H9 (cell line): ENCODE results near the gene ADAM17. TPM values are rescaled to one million over a fixed set of nuclear protein-coding genes. Genes with fewer than 3 reads are reported as not detected.
"Not testable (repeated sequence)": the region's sequence is repeated elsewhere in the genome, so short reads cannot be mapped to it uniquely, and the experiment has no call there.

Source experiments
- DNase-seq: peaks from one replicate; pipeline ENCODE4 v3.0.0-alpha.2; 2017
- H2AFZ ChIP-seq: one replicate; pipeline ENCODE4 v1.6.1; 2013; ENCODE audit warnings: mild to moderate bottlenecking, low read length, control low read depth, moderate library complexity
- H2AK5ac ChIP-seq: 2 replicates; pipeline ENCODE4 v1.6.1; 2013; ENCODE audit warnings: low read length, control low read depth, mixed read lengths; ENCODE audit not compliant: insufficient read length
- H2BK120ac ChIP-seq: one replicate; pipeline ENCODE4 v1.6.1; 2013; ENCODE audit warnings: low read depth, mild to moderate bottlenecking, low read length, control low read depth, inconsistent platforms; ENCODE audit not compliant: poor library complexity, severe bottlenecking
- H2BK12ac ChIP-seq: 2 replicates; pipeline ENCODE4 v1.6.1; 2013; ENCODE audit warnings: low read length, control low read depth, mixed read lengths, low read depth; ENCODE audit not compliant: insufficient read length
- H2BK15ac ChIP-seq: 2 replicates; pipeline ENCODE4 v1.6.1; 2013; ENCODE audit warnings: low read depth, low read length, control low read depth
- H2BK20ac ChIP-seq: one replicate; pipeline ENCODE4 v1.6.1; 2013; ENCODE audit warnings: low read depth, mild to moderate bottlenecking, low read length, control low read depth, inconsistent platforms; ENCODE audit not compliant: poor library complexity, severe bottlenecking
- H2BK5ac ChIP-seq: 2 replicates; pipeline ENCODE4 v1.6.1; 2013; ENCODE audit warnings: low read length, control low read depth, mixed read lengths; ENCODE audit not compliant: insufficient read length
- H3K14ac ChIP-seq: 2 replicates; pipeline ENCODE4 v1.6.1; 2013; ENCODE audit warnings: low read length, control low read depth; ENCODE audit not compliant: insufficient read depth
- H3K18ac ChIP-seq: 2 replicates; pipeline ENCODE4 v1.6.1; 2013; ENCODE audit warnings: low read depth, mild to moderate bottlenecking, mixed read lengths, low read length, control low read depth; ENCODE audit not compliant: insufficient read length
- H3K23ac ChIP-seq: 2 replicates; pipeline ENCODE4 v1.6.1; 2013; ENCODE audit warnings: low read length, control low read depth, mixed read lengths, low read depth; ENCODE audit not compliant: insufficient read length
- H3K23me2 ChIP-seq: 2 replicates; pipeline ENCODE4 v1.6.1; 2013; ENCODE audit warnings: low read depth, mild to moderate bottlenecking, mixed read lengths, low read length, control low read depth; ENCODE audit not compliant: insufficient read length, poor library complexity, severe bottlenecking
- H3K27ac ChIP-seq: 2 replicates; pipeline ENCODE4 v1.5.1; 2013; ENCODE audit warnings: low read length, control low read depth, mixed read lengths, low read depth; ENCODE audit not compliant: insufficient read length
- H3K27me3 ChIP-seq: 2 replicates; pipeline ENCODE4 v1.6.1; 2013; ENCODE audit warnings: low read length, control low read depth, inconsistent platforms; ENCODE audit not compliant: insufficient read depth
- H3K4ac ChIP-seq: 2 replicates; pipeline ENCODE4 v1.6.1; 2013; ENCODE audit warnings: low read depth, mild to moderate bottlenecking, control low read depth, inconsistent platforms, low read length, moderate library complexity
- H3K4me1 ChIP-seq: 2 replicates; pipeline ENCODE4 v1.6.1; 2013; ENCODE audit warnings: low read length, control low read depth, inconsistent platforms; ENCODE audit not compliant: insufficient read depth
- H3K4me2 ChIP-seq: 2 replicates; pipeline ENCODE4 v1.6.1; 2013; ENCODE audit warnings: low read length, control low read depth, mixed read lengths; ENCODE audit not compliant: insufficient read length, insufficient read depth
- H3K56ac ChIP-seq: 2 replicates; pipeline ENCODE4 v1.6.1; 2013; ENCODE audit warnings: low read depth, mild to moderate bottlenecking, mixed read lengths, low read length, control low read depth; ENCODE audit not compliant: insufficient read length
- H3K79me1 ChIP-seq: 2 replicates; pipeline ENCODE4 v1.6.1; 2013; ENCODE audit warnings: low read depth, mild to moderate bottlenecking, moderate library complexity, low read length, control low read depth, inconsistent platforms; ENCODE audit not compliant: insufficient read depth, poor library complexity, severe bottlenecking
- H3K79me2 ChIP-seq: 2 replicates; pipeline ENCODE4 v1.6.1; 2013; ENCODE audit warnings: low read length, control low read depth, inconsistent platforms; ENCODE audit not compliant: insufficient read depth
- H3K9ac ChIP-seq: 2 replicates; pipeline ENCODE4 v1.6.1; 2013; ENCODE audit warnings: low read length, control low read depth, mixed read lengths; ENCODE audit not compliant: insufficient read length; ENCODE audit errors: extremely low read depth
- H3K9me3 ChIP-seq: one replicate; pipeline ENCODE4 v1.6.1; 2013; ENCODE audit warnings: low read depth, low read length, inconsistent platforms; ENCODE audit not compliant: control insufficient read depth
- H3T11ph ChIP-seq: one replicate; pipeline ENCODE4 v1.6.1; 2013; ENCODE audit warnings: mild to moderate bottlenecking, low read length, control low read depth, inconsistent platforms
- H4K20me1 ChIP-seq: one replicate; pipeline ENCODE4 v1.6.1; 2013; ENCODE audit not compliant: control insufficient read depth, insufficient read length, insufficient read depth
- H4K5ac ChIP-seq: 2 replicates; pipeline ENCODE4 v1.6.1; 2013; ENCODE audit warnings: low read depth, mild to moderate bottlenecking, mixed read lengths, low read length, control low read depth; ENCODE audit not compliant: insufficient read length
- H4K8ac ChIP-seq: replicated peaks from 2 replicates; pipeline ENCODE4 v1.6.1; 2013; ENCODE audit warnings: low read length, control low read depth, mixed read lengths, low read depth; ENCODE audit not compliant: insufficient read length
- H4K91ac ChIP-seq: 2 replicates; pipeline ENCODE4 v1.6.1; 2013; ENCODE audit warnings: low read depth, mild to moderate bottlenecking, moderate library complexity, mixed read lengths, low read length, control low read depth; ENCODE audit not compliant: insufficient read length
- H3K27ac Mint-ChIP-seq, 3 experiments: 2 replicates in 2 of 3; 3 replicates in 1 of 3; pipeline ENCODE4 v1.8.0; 2020 to 2021; ENCODE audit warnings: mixed read lengths in 3 of 3, mild to moderate bottlenecking in 1 of 3, moderate library complexity in 1 of 3
- H3K27me3 Mint-ChIP-seq: 2 replicates; pipeline ENCODE4 v1.8.0; 2021; ENCODE audit warnings: low read depth, mild to moderate bottlenecking, moderate library complexity, mixed read lengths
- H3K36me3 Mint-ChIP-seq, 3 experiments: 2 replicates in 2 of 3; 3 replicates in 1 of 3; pipeline ENCODE4 v1.8.0; 2020 to 2021; ENCODE audit warnings: low read depth in 3 of 3, mixed read lengths in 3 of 3; ENCODE audit not compliant: insufficient read depth in 1 of 3
- H3K4me1 Mint-ChIP-seq, 2 experiments: 2 replicates each; pipeline ENCODE4 v1.8.0; 2020; ENCODE audit warnings: mixed read lengths in 2 of 2
- H3K4me3 Mint-ChIP-seq, 2 experiments: 2 replicates in 1 of 2; 3 replicates in 1 of 2; pipeline ENCODE4 v1.8.0; 2020 to 2021; ENCODE audit warnings: mild to moderate bottlenecking in 2 of 2, mixed read lengths in 2 of 2, moderate library complexity in 1 of 2
- H3K9me3 Mint-ChIP-seq, 2 experiments: 2 replicates in 1 of 2; 3 replicates in 1 of 2; pipeline ENCODE4 v1.8.0; 2020; ENCODE audit warnings: mild to moderate bottlenecking in 2 of 2, mixed read lengths in 2 of 2, moderate library complexity in 1 of 2
- CTCF ChIP-seq: fragments of 200-600 bp; sonication (generic); conservative IDR thresholded peaks from 3 replicates; pipeline ENCODE4 v1.8.0; 2021; ENCODE audit warnings: antibody characterized with exemption, mild to moderate bottlenecking
- WGBS: extraction: QIAGEN DNeasy Blood & Tissue Kit; methylation state at CpG from one replicate; pipeline ENCODE4 v1.1.7; 2013; ENCODE audit warnings: missing lambda C conversion rate, low lambda C conversion rate, mixed read lengths; ENCODE audit not compliant: insufficient read length; ENCODE audit errors: extremely low coverage; 5-methylcytosine and 5-hydroxymethylcytosine counted together
- total RNA-seq: library from RNA; stranded (reverse); gene quantifications from 2 replicates; pipeline ENCODE4 v1.2.1, GENCODE V29; 2021

Gene ADAM17
- total RNA-seq, 1 experiment from 2014 or later, result 26.3 TPM

GRCh38 chr2:9517118-9517782, 38.4 kb downstream of the ADAM17 start:
- no peaks in the 10 kb centered on the region for H4K20me1 ChIP-seq
- no peak for DNase-seq
- TF ChIP-seq CTCF, result no peak
- no peak overlapping the region for H4K8ac ChIP-seq
- H4K5ac ChIP-seq, result no peak overlapping the region
- no peak overlapping the region for H3K4me2 ChIP-seq
- H2AK5ac ChIP-seq, result no peak overlapping the region
- H3K4me3 Mint-ChIP-seq, result no peak overlapping the region
- no peaks in the 10 kb centered on the region for H3K27me3 ChIP-seq
- no peak overlapping the region for H3K18ac ChIP-seq
- H4K91ac ChIP-seq, result no peak overlapping the region
- no peaks in the 10 kb centered on the region for H3K79me1 ChIP-seq
- no peak overlapping the region for H3K56ac ChIP-seq
- no peaks in the 10 kb centered on the region for H3K9me3 Mint-ChIP-seq
- no peaks in the 10 kb centered on the region for H3K27me3 Mint-ChIP-seq
- peak overlapping the region in 1 of 3 experiments; percentile 7; a peak in 1 of 7 replicates for H3K27ac Mint-ChIP-seq
- H3K27ac ChIP-seq, result no peak overlapping the region
- H3K79me2 ChIP-seq, result no peaks in the 10 kb centered on the region
- no peak overlapping the region for H2BK5ac ChIP-seq
- no peak overlapping the region for H3T11ph ChIP-seq
- WGBS, result no CpG with 5 or more reads among the region's 2 CpGs
- H3K4me1 ChIP-seq, result no peaks in the 10 kb centered on the region
- no peak overlapping the region for H3K14ac ChIP-seq
- H3K4ac ChIP-seq, result no peak overlapping the region
- H3K9ac ChIP-seq, result no peak overlapping the region
- H3K23ac ChIP-seq, result no peak overlapping the region
- H2BK15ac ChIP-seq, result no peak overlapping the region
- H3K36me3 Mint-ChIP-seq, result peaks cover 16 to 57% (median 40%) of the 10 kb centered on the region in 3 experiments; a peak in 6 of 7 replicates
- H2BK20ac ChIP-seq, result no peak overlapping the region
- H2BK120ac ChIP-seq, result no peak overlapping the region
- H2AFZ ChIP-seq, result no peak overlapping the region
- H3K9me3 ChIP-seq, result no peaks in the 10 kb centered on the region
- no peaks in the 10 kb centered on the region for H3K23me2 ChIP-seq
- no peaks in the 10 kb centered on the region for H3K4me1 Mint-ChIP-seq
- H2BK12ac ChIP-seq, result no peak overlapping the region

- H2AK5ac ChIP-seq, DNase-seq, H3K9me3 ChIP-seq, H3K9ac ChIP-seq, H3K4ac ChIP-seq, H3K23ac ChIP-seq, H3K14ac ChIP-seq, H4K20me1 ChIP-seq, H3K4me1 ChIP-seq, H3K79me1 ChIP-seq, H3K56ac ChIP-seq, H3K4me3 Mint-ChIP-seq, H3K4me1 Mint-ChIP-seq, H3K27me3 Mint-ChIP-seq, H2BK12ac ChIP-seq, H3K9me3 Mint-ChIP-seq, H3K27ac ChIP-seq, H3K23me2 ChIP-seq, H4K91ac ChIP-seq, H4K8ac ChIP-seq, H2BK120ac ChIP-seq, H2BK5ac ChIP-seq, H3K79me2 ChIP-seq, H2BK15ac ChIP-seq, H3K4me2 ChIP-seq, H4K5ac ChIP-seq, H3T11ph ChIP-seq, H2BK20ac ChIP-seq, H3K18ac ChIP-seq, H3K27me3 ChIP-seq, H3K27ac Mint-ChIP-seq, H2AFZ ChIP-seq: not testable (repeated sequence)
- H3K36me3 Mint-ChIP-seq, result peaks cover 7 to 35% (median 26%) of the 10 kb centered on the region in 3 experiments; a peak in 6 of 7 replicates
- no CpG with 5 or more reads among the region's 3 CpGs for WGBS
These were observed 41.7 kb downstream of the ADAM17 start for GRCh38 chr2:9513946-9514345.
